ENCODE data around the gene NECAB3. TPM values are rescaled to one million over a fixed set of nuclear protein-coding genes. Genes with fewer than 3 reads are reported as not detected.

NECAB3 gene
- polyA plus RNA-seq, 3 donors from 2014 or later = 2.5 to 3.8 (median 2.9) TPM

Other genes starting within 250 kb of the NECAB3 start
- gene SNTA1, start 230.7 kb downstream of the NECAB3 start, polyA plus RNA-seq = 1 to 10 TPM in 2 of 3 donors, not detected in 1; 2.4 to 2.8 TPM
- 10 to 100 TPM in 2 of 3 donors, 1 to 10 TPM in 1; 7.5 to 15.5 (median 11.0) TPM for gene CBFA2T2, start 184.3 kb downstream of the NECAB3 start, polyA plus RNA-seq
- gene C20orf144, start 12.1 kb downstream of the NECAB3 start, polyA plus RNA-seq = under 1 TPM in 2 of 3 donors, not detected in 1; 0.13 to 0.22 TPM
- gene ACTL10, start 7.5 kb downstream of the NECAB3 start, polyA plus RNA-seq = 1 to 10 TPM; 3.4 to 7.0 (median 3.9) TPM
- 1 to 10 TPM; 1.5 to 2.5 (median 1.8) TPM for gene E2F1, start 12.0 kb upstream of the NECAB3 start, polyA plus RNA-seq
- gene PXMP4, start 45.9 kb upstream of the NECAB3 start, polyA plus RNA-seq = 10 to 100 TPM in 2 of 3 donors, 1 to 10 TPM in 1; 6.8 to 16.6 (median 14.1) TPM
- gene ZNF341, start 57.6 kb upstream of the NECAB3 start, polyA plus RNA-seq = 1 to 10 TPM in 2 of 3 donors, under 1 TPM in 1; 0.79 to 3.8 (median 1.7) TPM
- 1 to 10 TPM; 1.3 to 8.1 (median 3.7) TPM for gene CHMP4B, start 136.9 kb upstream of the NECAB3 start, polyA plus RNA-seq

All from immature natural killer cell (primary cell).